Measurements from ENCODE around the gene MAX.
"Not testable (repeated sequence)": the region's sequence is repeated elsewhere in the genome, so short reads cannot be mapped to it uniquely, and the experiment has no call there.

MAX gene

GRCh38 chr14:65032319-65032718, 70.0 kb downstream of the MAX start:
- no peak for DNase-seq

GRCh38 chr14:65031321-65031720, 71.0 kb downstream of the MAX start:
- not testable (repeated sequence) for DNase-seq

- no peak for DNase-seq
Observed at GRCh38 chr14:65028937-65029336, 73.4 kb downstream of the MAX start.

- no peak for DNase-seq
Observed at GRCh38 chr14:65027127-65027799, 75.1 kb downstream of the MAX start.

GRCh38 chr14:65026526-65026925, 75.8 kb downstream of the MAX start:
- DNase-seq = no peak

GRCh38 chr14:65025818-65026217, 76.5 kb downstream of the MAX start:
- DNase-seq = no peak
